Measurements from ENCODE around the gene SIX1. TPM values are rescaled to one million over a fixed set of nuclear protein-coding genes. Genes with fewer than 3 reads are reported as not detected.

Gene SIX1
- total and polyA plus RNA-seq, 2 experiments from 2014 or later = 0.35 to 0.71 TPM

DNA sequence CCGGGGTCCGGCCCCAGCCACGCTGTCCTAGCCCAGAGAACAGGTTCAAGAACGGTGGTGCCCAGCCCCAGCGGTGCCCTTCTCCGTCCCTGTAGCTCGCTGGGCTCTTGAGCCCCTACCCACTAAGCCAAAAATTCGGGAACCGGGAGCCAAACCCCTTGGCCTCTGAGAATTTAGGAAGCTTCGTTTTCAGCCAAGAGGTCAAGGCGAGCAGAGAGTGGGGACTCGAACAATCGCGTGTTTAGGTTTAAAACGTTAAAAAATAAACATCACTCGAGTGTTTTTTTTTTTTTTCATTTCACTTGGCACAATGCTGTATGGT lies 6.2 kb downstream of the SIX1 start:
- Histone ChIP-seq H3K79me2 (replicated peaks; ENCODE audit: insufficient read depth) (no peaks in the 10 kb centered on the region), H4K20me1 (replicated peaks; ENCODE audit: insufficient read depth) (peaks cover 5% of the 10 kb centered on the region; the same call in 1 of the 2 replicates)
- no peak overlapping the region for H3K27ac Mint-ChIP-seq

DNA sequence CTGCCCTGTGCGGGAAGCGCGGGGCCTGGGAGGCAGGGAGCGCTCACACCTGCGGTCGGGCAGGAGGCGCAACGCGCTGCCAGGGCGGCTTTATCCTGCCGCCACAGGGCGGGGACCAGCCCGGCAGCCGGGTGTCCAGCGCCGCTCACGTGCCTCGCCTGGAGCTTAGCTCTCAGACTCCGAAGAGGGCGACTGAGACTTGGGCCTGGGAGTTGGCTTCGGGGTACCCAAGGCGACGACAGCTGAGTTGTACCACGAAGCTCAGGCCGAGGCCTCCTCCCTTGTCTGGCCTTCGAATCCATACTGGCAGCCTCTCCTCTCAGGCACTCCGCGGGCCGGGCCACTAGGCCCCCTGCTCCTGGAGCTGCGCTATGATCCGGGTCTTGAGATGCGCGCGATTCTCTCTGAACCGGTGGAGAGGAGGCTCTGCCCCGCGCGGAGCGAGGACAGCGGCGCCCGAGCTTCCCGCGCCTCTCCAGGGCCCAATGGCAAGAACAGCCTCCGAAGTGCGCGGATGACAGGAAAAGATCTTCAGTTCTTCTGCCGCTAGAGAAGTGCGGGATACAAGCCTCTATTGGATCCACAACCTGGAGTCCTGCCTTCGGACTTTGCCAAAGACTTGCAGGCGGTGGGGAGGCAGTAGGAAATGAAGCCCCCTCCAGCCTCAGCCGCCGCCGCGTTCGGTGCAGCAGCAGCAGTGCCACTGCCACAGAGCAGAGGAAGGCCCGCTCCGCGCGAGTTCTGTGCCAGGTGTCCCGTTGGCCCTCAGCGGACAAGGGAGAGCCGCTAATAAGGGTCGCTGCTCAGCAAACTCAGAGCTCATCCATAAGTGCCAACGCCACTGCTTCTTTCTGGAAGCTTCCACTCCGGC lies 6.8 kb downstream of the SIX1 start:
- H3K27ac Mint-ChIP-seq = no peak overlapping the region
- H3K4me3 Mint-ChIP-seq = peak overlapping the region; percentile 69
- Histone ChIP-seq H3K27me3 (ENCODE audit: insufficient read depth) (peaks cover 99% of the 10 kb centered on the region), H3K9me2 (ENCODE audit: insufficient read depth) (no peaks in the 10 kb centered on the region), H3K4me1 (ENCODE audit: insufficient read depth) (peaks cover 83% of the 10 kb centered on the region), H3K36me3 (ENCODE audit: insufficient read depth) (no peaks in the 10 kb centered on the region), H3F3A (replicated peaks; ENCODE audit: low read depth) (peaks cover 18% of the 10 kb centered on the region), H3K27ac (ENCODE audit: low read depth) (no peak overlapping the region), H3K79me2 (replicated peaks; ENCODE audit: insufficient read depth) (no peaks in the 10 kb centered on the region), H3K4me3 (peak overlapping the region; percentile 49), H3K4me2 (peak overlapping the region; percentile 77), H2AFZ (peak overlapping the region; percentile 64), H4K20me1 (replicated peaks; ENCODE audit: insufficient read depth) (peaks cover 5% of the 10 kb centered on the region; the same call in 1 of the 2 replicates)
- ATAC-seq (peak; percentile 59), DNase-seq (ENCODE audit: low spot score) (peak; percentile 84)
- no peaks in the 10 kb centered on the region for H3K36me3 Mint-ChIP-seq (ENCODE audit: low read depth)
- peaks cover 3% of the 10 kb centered on the region; the same call in 1 of the 3 replicates for H3K9me3 Mint-ChIP-seq
- H3K27me3 Mint-ChIP-seq (ENCODE audit: insufficient read depth, low read depth, poor library complexity) = peaks cover 97% of the 10 kb centered on the region
- H3K4me1 Mint-ChIP-seq = peaks cover 76% of the 10 kb centered on the region
- TF ChIP-seq POLR2AphosphoS5 (IDR thresholded peaks at IDR 0.05; ENCODE audit: low read depth) (0 out of 2 replicates have a peak, but pooled peaks have one; percentile 22), EZH2phosphoT487 (IDR thresholded peaks at IDR 0.05; ENCODE audit: unreplicated experiment) (peak; percentile 96), ZNF331 (CRISPR knock-in tag; IDR thresholded peaks at IDR 0.05; ENCODE audit: low read depth) (no peak), JUNB (IDR thresholded peaks at IDR 0.05; ENCODE audit: unreplicated experiment) (no peak), REST (IDR thresholded peaks at IDR 0.05; ENCODE audit: unreplicated experiment) (no peak), ZNF114 (CRISPR knock-in tag; IDR thresholded peaks at IDR 0.05) (no peak), EZH2 (IDR thresholded peaks at IDR 0.05; ENCODE audit: low read depth, unreplicated experiment) (peak; percentile 90), STAT1 (IDR thresholded peaks at IDR 0.05; ENCODE audit: unreplicated experiment) (no peak), CREB1 (CRISPR knock-in tag; IDR thresholded peaks at IDR 0.05; ENCODE audit: low read depth) (no peak)
- TF ChIP-seq, protein P1, sequence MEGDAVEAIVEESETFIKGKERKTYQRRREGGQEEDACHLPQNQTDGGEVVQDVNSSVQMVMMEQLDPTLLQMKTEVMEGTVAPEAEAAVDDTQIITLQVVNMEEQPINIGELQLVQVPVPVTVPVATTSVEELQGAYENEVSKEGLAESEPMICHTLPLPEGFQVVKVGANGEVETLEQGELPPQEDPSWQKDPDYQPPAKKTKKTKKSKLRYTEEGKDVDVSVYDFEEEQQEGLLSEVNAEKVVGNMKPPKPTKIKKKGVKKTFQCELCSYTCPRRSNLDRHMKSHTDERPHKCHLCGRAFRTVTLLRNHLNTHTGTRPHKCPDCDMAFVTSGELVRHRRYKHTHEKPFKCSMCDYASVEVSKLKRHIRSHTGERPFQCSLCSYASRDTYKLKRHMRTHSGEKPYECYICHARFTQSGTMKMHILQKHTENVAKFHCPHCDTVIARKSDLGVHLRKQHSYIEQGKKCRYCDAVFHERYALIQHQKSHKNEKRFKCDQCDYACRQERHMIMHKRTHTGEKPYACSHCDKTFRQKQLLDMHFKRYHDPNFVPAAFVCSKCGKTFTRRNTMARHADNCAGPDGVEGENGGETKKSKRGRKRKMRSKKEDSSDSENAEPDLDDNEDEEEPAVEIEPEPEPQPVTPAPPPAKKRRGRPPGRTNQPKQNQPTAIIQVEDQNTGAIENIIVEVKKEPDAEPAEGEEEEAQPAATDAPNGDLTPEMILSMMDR (conservative IDR thresholded peaks at IDR 0.05; ENCODE audit: low read depth in 2 of 2) = no peak
- TF ChIP-seq, protein P2, sequence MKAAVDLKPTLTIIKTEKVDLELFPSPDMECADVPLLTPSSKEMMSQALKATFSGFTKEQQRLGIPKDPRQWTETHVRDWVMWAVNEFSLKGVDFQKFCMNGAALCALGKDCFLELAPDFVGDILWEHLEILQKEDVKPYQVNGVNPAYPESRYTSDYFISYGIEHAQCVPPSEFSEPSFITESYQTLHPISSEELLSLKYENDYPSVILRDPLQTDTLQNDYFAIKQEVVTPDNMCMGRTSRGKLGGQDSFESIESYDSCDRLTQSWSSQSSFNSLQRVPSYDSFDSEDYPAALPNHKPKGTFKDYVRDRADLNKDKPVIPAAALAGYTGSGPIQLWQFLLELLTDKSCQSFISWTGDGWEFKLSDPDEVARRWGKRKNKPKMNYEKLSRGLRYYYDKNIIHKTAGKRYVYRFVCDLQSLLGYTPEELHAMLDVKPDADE (IDR thresholded peaks at IDR 0.05) = no peak

More for the DNA sequence above, 6.2 kb downstream of the SIX1 start:
- Mint-ChIP-seq H3K27me3 (ENCODE audit: insufficient read depth, low read depth, poor library complexity) (peaks cover 100% of the 10 kb centered on the region), H3K9me3 (peaks cover 3% of the 10 kb centered on the region; the same call in 1 of the 3 replicates), H3K4me1 (peaks cover 78% of the 10 kb centered on the region), H3K4me3 (peak overlapping the region; percentile 56), H3K36me3 (ENCODE audit: low read depth) (no peaks in the 10 kb centered on the region)
- peaks cover 89% of the 10 kb centered on the region for H3K4me1 ChIP-seq (ENCODE audit: insufficient read depth)
- no peak overlapping the region for H3K27ac ChIP-seq (ENCODE audit: low read depth)
- H3F3A ChIP-seq (replicated peaks; ENCODE audit: low read depth) = peaks cover 19% of the 10 kb centered on the region; the same call in 1 of the 2 replicates
- peak overlapping the region; percentile 49; the same call in 1 of the 2 replicates for H3K4me3 ChIP-seq
- no peaks in the 10 kb centered on the region for H3K9me2 ChIP-seq (ENCODE audit: insufficient read depth)
- ATAC-seq (peak; percentile 1; the same call in 2 of the 3 replicates), DNase-seq (ENCODE audit: low spot score) (peak; percentile 30)
- H2AFZ ChIP-seq = peak overlapping the region; percentile 64; the same call in 1 of the 2 replicates
- H3K36me3 ChIP-seq (ENCODE audit: insufficient read depth) = no peaks in the 10 kb centered on the region
- peaks cover 100% of the 10 kb centered on the region for H3K27me3 ChIP-seq (ENCODE audit: insufficient read depth)
- H3K4me2 ChIP-seq = peak overlapping the region; percentile 77; the same call in 1 of the 2 replicates
- TF ChIP-seq ZNF331 (CRISPR knock-in tag; IDR thresholded peaks at IDR 0.05; ENCODE audit: low read depth) (no peak), EZH2 (IDR thresholded peaks at IDR 0.05; ENCODE audit: low read depth, unreplicated experiment) (peak; percentile 81)
